Mesothelial cell of epicardium (in vitro differentiated cells): ENCODE measurements around the gene ZNF524. TPM values are rescaled to one million over a fixed set of nuclear protein-coding genes. Genes with fewer than 3 reads are reported as not detected.

Source experiments
- DNase-seq, 2 experiments: peaks; one replicate each; pipeline ENCODE4 v3.0.0; 2021; ENCODE audit warnings: low spot score in 2 of 2; ENCODE audit not compliant: unreplicated experiment in 2 of 2
- H3K27ac Mint-ChIP-seq: 2 replicates; pipeline ENCODE4 v1.8.0; 2021; ENCODE audit warnings: mixed read lengths
- H3K27me3 Mint-ChIP-seq: 2 replicates; pipeline ENCODE4 v1.8.0; 2021; ENCODE audit warnings: low read depth, mixed read lengths
- H3K36me3 Mint-ChIP-seq: 2 replicates; pipeline ENCODE4 v1.8.0; 2021; ENCODE audit warnings: mixed read lengths
- H3K4me1 Mint-ChIP-seq: 2 replicates; pipeline ENCODE4 v1.8.0; 2021; ENCODE audit warnings: mixed read lengths
- H3K4me3 Mint-ChIP-seq: 2 replicates; pipeline ENCODE4 v1.8.0; 2021; ENCODE audit warnings: mild to moderate bottlenecking, moderate library complexity, mixed read lengths
- H3K9me3 Mint-ChIP-seq: 2 replicates; pipeline ENCODE4 v1.8.0; 2021; ENCODE audit warnings: mixed read lengths
- total RNA-seq: library from RNA; stranded (reverse); gene quantifications from 3 replicates; pipeline ENCODE4 v1.2.1, GENCODE V29; 2021
- TF ChIP-seq, protein P1 (sequence below): fragments of 200-600 bp; sonication (generic); IDR thresholded peaks from one replicate; pipeline ENCODE4 v1.5.0; 2021; ENCODE audit warnings: antibody characterized with exemption; ENCODE audit not compliant: unreplicated experiment

Gene ZNF524
- total RNA-seq, 1 donor from 2014 or later, result 7.4 TPM

DNA sequence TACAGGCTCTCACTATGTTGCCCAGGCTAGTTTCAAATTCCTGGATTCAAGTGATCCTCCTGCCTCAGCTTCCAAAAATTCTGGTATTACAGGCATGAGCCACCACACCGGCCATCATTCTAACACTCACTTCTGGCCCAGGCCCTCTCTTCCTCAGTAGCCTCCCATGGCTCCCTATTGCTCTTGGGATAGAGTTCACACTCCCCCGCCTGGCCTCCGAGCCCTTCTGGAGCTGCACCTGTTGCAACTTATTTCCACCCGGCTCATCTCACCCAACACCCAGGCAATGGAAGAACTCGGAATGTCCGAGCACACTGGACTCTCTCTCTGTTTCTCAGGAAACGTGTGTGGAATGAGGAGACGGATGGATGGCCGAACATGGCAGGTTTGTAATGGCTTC, 45.8 kb upstream of the ZNF524 start:
- H3K4me1 Mint-ChIP-seq, result peaks cover 29% of the 10 kb centered on the region
- H3K4me3 Mint-ChIP-seq, result no peak overlapping the region
- H3K27ac Mint-ChIP-seq, result no peak overlapping the region
- H3K27me3 Mint-ChIP-seq, result peaks cover 10% of the 10 kb centered on the region
- TF ChIP-seq, protein P1, sequence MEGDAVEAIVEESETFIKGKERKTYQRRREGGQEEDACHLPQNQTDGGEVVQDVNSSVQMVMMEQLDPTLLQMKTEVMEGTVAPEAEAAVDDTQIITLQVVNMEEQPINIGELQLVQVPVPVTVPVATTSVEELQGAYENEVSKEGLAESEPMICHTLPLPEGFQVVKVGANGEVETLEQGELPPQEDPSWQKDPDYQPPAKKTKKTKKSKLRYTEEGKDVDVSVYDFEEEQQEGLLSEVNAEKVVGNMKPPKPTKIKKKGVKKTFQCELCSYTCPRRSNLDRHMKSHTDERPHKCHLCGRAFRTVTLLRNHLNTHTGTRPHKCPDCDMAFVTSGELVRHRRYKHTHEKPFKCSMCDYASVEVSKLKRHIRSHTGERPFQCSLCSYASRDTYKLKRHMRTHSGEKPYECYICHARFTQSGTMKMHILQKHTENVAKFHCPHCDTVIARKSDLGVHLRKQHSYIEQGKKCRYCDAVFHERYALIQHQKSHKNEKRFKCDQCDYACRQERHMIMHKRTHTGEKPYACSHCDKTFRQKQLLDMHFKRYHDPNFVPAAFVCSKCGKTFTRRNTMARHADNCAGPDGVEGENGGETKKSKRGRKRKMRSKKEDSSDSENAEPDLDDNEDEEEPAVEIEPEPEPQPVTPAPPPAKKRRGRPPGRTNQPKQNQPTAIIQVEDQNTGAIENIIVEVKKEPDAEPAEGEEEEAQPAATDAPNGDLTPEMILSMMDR, result no peak
- H3K36me3 Mint-ChIP-seq, result no peaks in the 10 kb centered on the region
- no peak for DNase-seq
- no peaks in the 10 kb centered on the region for H3K9me3 Mint-ChIP-seq

DNA sequence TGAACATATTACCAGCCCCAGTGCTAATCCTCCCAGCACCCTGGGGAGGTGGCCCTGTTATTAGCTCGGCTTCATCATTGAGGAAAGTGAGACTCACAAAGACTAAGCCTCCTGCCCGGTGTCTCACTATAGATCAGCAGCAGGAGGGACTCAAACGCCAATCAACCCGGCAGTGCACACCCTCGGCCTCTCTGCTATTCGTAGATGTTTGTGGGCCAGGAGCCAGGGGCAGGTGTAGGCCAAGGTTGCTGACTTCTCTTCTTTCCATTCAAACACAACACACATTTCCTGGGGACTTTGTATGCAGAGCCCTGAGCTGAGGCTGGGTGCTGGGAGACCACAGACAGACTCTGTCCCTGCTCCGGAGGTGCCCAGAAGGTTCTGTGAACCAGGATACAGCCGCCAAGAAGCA, 45.3 kb upstream of the ZNF524 start:
- H3K4me1 Mint-ChIP-seq, result peaks cover 25% of the 10 kb centered on the region
- H3K27ac Mint-ChIP-seq, result no peak overlapping the region
- H3K4me3 Mint-ChIP-seq, result no peak overlapping the region
- no peaks in the 10 kb centered on the region for H3K36me3 Mint-ChIP-seq
- H3K9me3 Mint-ChIP-seq, result no peaks in the 10 kb centered on the region
- TF ChIP-seq, protein P1, result no peak
- H3K27me3 Mint-ChIP-seq, result peaks cover 7% of the 10 kb centered on the region
- no peak for DNase-seq

DNA sequence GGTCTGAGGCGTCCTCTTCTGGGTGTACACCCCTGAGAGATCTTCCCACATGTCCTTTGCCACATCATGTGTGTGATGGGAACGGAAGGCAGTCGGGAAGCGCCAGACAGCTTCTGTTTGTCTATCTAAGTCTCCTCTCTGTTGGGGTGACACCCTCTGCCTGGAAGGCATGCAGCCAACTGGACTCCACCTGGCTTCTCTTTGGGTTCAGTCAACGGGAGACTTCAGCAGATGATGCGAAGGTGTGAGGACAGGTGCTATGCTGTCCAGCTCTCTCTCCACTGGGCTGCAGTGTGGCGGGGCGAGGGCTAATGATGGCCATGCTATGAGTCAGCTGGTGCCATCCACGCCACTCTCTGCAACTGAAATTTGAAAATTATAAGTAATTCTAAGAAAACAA, 40.4 kb upstream of the ZNF524 start:
- Mint-ChIP-seq H3K4me1 (peaks cover 7% of the 10 kb centered on the region), H3K27ac (no peak overlapping the region), H3K9me3 (peaks cover 3% of the 10 kb centered on the region), H3K27me3 (peaks cover 2% of the 10 kb centered on the region), H3K4me3 (no peak overlapping the region), H3K36me3 (no peaks in the 10 kb centered on the region)
- TF ChIP-seq, protein P1, result no peak
- DNase-seq, result no peak

DNA sequence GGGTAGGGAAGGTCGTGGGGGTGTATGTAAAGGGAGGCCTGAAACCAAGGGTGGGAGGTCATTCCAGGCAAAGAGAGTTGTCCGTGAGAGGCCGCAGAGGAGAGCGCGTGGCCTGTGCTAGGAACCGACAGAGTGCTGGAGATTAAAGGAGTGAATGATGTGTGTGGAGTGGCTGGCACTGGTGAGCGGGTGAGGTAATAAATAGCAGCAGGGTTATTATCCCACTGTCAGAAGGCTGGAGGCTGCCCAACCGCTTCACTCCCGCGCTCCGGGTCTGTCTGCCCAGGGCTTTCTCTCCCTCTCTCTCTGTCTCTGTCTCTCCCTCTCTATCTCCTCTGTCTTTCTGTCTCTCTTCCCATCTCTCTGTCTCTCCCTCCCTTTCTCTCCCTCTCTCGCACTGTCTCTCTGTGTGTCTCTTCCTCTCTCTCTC, 36.8 kb upstream of the ZNF524 start:
- no peaks in the 10 kb centered on the region for H3K36me3 Mint-ChIP-seq
- peaks cover 8% of the 10 kb centered on the region for H3K27me3 Mint-ChIP-seq
- DNase-seq, result no peak
- H3K27ac Mint-ChIP-seq, result peak overlapping the region; percentile 88
- no peak overlapping the region for H3K4me3 Mint-ChIP-seq
- H3K4me1 Mint-ChIP-seq, result peaks cover 7% of the 10 kb centered on the region
- TF ChIP-seq, protein P1, result no peak
- H3K9me3 Mint-ChIP-seq, result peaks cover 3% of the 10 kb centered on the region

DNA sequence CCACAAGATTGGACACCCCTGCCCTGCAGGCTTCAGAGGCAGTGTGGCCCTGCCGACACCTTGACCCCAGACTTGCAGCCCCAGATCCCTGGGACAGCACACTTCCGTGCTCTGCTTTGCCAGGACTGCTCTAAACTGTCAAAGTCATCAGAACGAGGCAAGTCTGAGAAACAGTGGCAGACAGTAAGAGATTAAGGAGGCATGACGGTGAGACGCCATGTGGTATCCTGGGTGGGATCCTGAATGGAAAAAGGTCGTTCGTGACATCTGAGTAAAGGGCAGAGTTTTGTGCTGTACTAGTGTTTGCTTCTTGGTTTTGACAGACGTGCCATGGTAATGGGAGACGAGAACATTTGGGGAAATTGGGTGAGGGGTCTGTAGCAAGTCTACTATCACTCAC, 33.3 kb upstream of the ZNF524 start:
- Mint-ChIP-seq H3K4me1 (peaks cover 7% of the 10 kb centered on the region), H3K36me3 (no peaks in the 10 kb centered on the region), H3K27ac (no peak overlapping the region), H3K27me3 (peaks cover 6% of the 10 kb centered on the region), H3K9me3 (no peaks in the 10 kb centered on the region), H3K4me3 (no peak overlapping the region)
- TF ChIP-seq, protein P1, result no peak
- no peak for DNase-seq
